Medulla oblongata (tissue), 1 donor: ENCODE data around the gene UROC1.

Source experiments
- DNase-seq: peaks from one replicate; pipeline ENCODE4 v3.0.0-alpha.2; 2015; ENCODE audit errors: extremely low spot score

Gene UROC1

GRCh38 chr3:126516152-126516935, 1.2 kb downstream of the UROC1 start:
- DNase-seq = no peak

GRCh38 chr3:126515066-126515706, 2.4 kb downstream of the UROC1 start:
- no peak for DNase-seq

GRCh38 chr3:126514161-126514560, 3.4 kb downstream of the UROC1 start:
- DNase-seq = no peak

GRCh38 chr3:126512916-126513650, 4.5 kb downstream of the UROC1 start:
- no peak for DNase-seq

GRCh38 chr3:126512026-126512425, 5.5 kb downstream of the UROC1 start:
- DNase-seq = peak; percentile 43

- DNase-seq = no peak
These were observed 6.3 kb downstream of the UROC1 start for GRCh38 chr3:126511291-126511690.

- no peak for DNase-seq
These were observed 7.2 kb downstream of the UROC1 start for GRCh38 chr3:126510308-126510910.

- no peak for DNase-seq
These were observed 7.8 kb downstream of the UROC1 start for GRCh38 chr3:126509597-126510307.

- no peak for DNase-seq
These were observed 9.0 kb downstream of the UROC1 start for GRCh38 chr3:126508564-126508964.

GRCh38 chr3:126507886-126508285, 9.7 kb downstream of the UROC1 start:
- DNase-seq = no peak

GRCh38 chr3:126503701-126504100, 13.9 kb downstream of the UROC1 start:
- no peak for DNase-seq

GRCh38 chr3:126502656-126503055, 14.9 kb downstream of the UROC1 start:
- no peak for DNase-seq

GRCh38 chr3:126501736-126502135, 15.8 kb downstream of the UROC1 start:
- DNase-seq = no peak

- DNase-seq = no peak
These were observed 16.5 kb downstream of the UROC1 start for GRCh38 chr3:126501054-126501453.

- no peak for DNase-seq
These were observed 17.6 kb downstream of the UROC1 start for GRCh38 chr3:126500016-126500415.

- DNase-seq = no peak
These were observed 18.2 kb downstream of the UROC1 start for GRCh38 chr3:126499401-126499800.

- DNase-seq = no peak
These were observed 18.6 kb downstream of the UROC1 start for GRCh38 chr3:126498929-126499328.

GRCh38 chr3:126498461-126498860, 19.1 kb downstream of the UROC1 start:
- no peak for DNase-seq

GRCh38 chr3:126497956-126498355, 19.6 kb downstream of the UROC1 start:
- no peak for DNase-seq

- no peak for DNase-seq
These were observed 20.4 kb downstream of the UROC1 start for GRCh38 chr3:126496894-126497850.
